ENCODE data around the gene ZNF770. TPM values are rescaled to one million over a fixed set of nuclear protein-coding genes. Genes with fewer than 3 reads are reported as not detected.
A peak's percentile ranks its signal among the peaks of the same experiment; 100 is the strongest.

The ZNF770 gene
- total RNA-seq, 1 donor from 2014 or later = 28.2 TPM

DNA sequence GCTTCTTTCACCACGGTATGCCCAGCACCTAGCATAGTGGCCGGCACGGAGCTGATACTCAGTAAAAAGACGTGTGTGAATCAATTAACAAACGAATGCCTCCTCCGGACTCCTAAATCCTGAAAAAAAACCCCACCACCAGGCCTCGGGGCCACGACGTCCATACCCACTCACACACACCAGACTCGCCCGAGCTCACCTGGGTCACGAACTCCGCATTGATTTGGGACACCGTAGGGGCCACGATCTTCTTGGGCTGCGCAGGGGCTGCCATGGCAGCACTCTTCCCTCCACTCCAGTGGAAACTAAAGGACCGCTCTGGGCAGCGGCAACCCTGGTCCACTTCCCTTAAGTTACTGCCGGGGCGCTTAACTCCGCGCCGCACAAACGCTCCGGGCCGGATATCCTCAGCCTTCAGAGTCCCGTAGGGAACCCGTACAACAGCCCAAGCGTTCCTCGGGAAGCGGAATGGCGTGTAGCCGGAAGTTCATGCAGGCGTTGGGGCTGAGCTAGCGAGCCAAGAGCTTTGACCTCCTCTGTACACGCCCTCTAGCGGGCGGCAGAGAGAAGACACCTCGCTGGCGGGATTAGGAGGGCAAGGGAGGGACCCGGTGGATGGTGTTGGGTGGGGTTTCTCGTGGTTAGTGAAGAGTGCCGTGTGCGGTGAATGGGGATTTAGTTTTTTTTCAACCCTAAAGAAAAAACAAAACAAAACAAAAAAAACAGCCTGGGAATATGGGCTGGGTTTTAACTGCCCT is 18.6 kb downstream of the ZNF770 start, which contains the start of gene AQR:
Gene AQR, minus strand, starts transcription at position 403 of the 758 bp plus-strand sequence. Its CDS starts 129 bp downstream, at position 274.
- Histone ChIP-seq H3K27ac (peak within 1 kb of the TSS; percentile 71), H3K9me3 (no peaks in the 10 kb centered on the region), H3K27me3 (no peaks in the 10 kb centered on the region), H3K4me3 (peak within 1 kb of the TSS; percentile 71 to 90), H3K4me1 (peaks cover 34% of the 10 kb centered on the region), H3K36me3 (no peaks in the 10 kb centered on the region)
- DNase-seq (ENCODE audit: extremely low spot score in 2 of 2) = peak in 1 of 2 donors; percentile 98
- intact Hi-C loops (cut with DNase I) = no loop called here
- TF ChIP-seq, protein P1, sequence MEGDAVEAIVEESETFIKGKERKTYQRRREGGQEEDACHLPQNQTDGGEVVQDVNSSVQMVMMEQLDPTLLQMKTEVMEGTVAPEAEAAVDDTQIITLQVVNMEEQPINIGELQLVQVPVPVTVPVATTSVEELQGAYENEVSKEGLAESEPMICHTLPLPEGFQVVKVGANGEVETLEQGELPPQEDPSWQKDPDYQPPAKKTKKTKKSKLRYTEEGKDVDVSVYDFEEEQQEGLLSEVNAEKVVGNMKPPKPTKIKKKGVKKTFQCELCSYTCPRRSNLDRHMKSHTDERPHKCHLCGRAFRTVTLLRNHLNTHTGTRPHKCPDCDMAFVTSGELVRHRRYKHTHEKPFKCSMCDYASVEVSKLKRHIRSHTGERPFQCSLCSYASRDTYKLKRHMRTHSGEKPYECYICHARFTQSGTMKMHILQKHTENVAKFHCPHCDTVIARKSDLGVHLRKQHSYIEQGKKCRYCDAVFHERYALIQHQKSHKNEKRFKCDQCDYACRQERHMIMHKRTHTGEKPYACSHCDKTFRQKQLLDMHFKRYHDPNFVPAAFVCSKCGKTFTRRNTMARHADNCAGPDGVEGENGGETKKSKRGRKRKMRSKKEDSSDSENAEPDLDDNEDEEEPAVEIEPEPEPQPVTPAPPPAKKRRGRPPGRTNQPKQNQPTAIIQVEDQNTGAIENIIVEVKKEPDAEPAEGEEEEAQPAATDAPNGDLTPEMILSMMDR (IDR thresholded peaks at IDR 0.05) = peak; percentile 19 to 87 (median 79)
- peak; percentile 87 to 94 for TF ChIP-seq POLR2AphosphoS5 (IDR thresholded peaks at IDR 0.05; ENCODE audit: insufficient read depth in 1 of 2, low read depth in 1 of 2)
- peak in 1 of 2 donors; percentile 16 for TF ChIP-seq POLR2A (IDR thresholded peaks at IDR 0.05)

DNA sequence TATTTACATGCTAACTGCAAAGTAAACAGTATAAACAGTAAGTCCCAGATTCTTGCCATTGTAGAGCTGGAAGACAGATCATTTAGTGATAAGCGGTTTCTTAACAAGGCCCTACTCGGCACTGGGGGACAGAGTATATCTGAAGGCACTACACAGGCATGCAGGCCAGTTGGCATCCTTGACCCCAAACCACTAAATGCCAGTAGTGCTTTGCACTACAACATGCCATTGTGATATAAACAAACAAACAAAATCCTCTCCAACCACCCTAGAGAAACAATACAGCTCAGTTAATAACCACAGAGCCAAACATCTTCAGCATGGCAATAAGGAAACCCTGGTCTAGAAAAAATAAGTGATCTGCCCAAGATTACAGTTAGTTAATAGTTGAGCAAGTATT is 23.8 kb downstream of the ZNF770 start:
- intact Hi-C loops (cut with DNase I) = no loop called here
- no peaks in the 10 kb centered on the region for H3K9me3 ChIP-seq
- DNase-seq (ENCODE audit: extremely low spot score in 2 of 2) = no peak
- H3K4me3 ChIP-seq = no peak overlapping the region
- peaks cover 0 to 15% of the 10 kb centered on the region in 2 donors for H3K36me3 ChIP-seq
- no peaks in the 10 kb centered on the region for H3K27me3 ChIP-seq
- TF ChIP-seq POLR2AphosphoS5 (IDR thresholded peaks at IDR 0.05; ENCODE audit: insufficient read depth in 1 of 2, low read depth in 1 of 2) (no peak), POLR2A (IDR thresholded peaks at IDR 0.05) (no peak)
- TF ChIP-seq, protein P1 (IDR thresholded peaks at IDR 0.05) = no peak
- peaks cover 34% of the 10 kb centered on the region for H3K4me1 ChIP-seq
- H3K27ac ChIP-seq = no peak overlapping the region

DNA sequence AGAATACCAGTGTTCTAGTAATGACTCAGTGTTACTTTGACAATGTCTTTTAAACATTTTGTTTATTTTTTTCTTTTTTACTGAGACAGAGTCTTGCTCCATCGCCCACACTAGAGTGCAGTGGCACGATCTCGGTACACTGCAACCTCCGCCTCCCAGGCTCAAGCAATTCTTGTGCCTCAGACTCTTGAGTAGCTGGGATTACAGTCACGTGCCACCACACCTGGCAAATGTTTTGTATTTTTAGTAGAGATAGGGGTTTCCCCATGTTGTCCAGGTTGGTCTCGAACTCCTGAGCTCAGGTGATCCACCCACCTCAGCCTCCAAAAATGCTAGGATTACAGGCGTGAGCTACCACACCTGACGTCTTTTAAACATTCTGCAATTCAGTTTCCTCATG is 34.2 kb downstream of the ZNF770 start:
- H3K4me1 ChIP-seq = peaks cover 5% of the 10 kb centered on the region
- TF ChIP-seq, protein P1 (IDR thresholded peaks at IDR 0.05) = no peak
- no peaks in the 10 kb centered on the region for H3K9me3 ChIP-seq
- no peak overlapping the region for H3K27ac ChIP-seq
- H3K27me3 ChIP-seq = no peaks in the 10 kb centered on the region
- H3K4me3 ChIP-seq = no peak overlapping the region
- no peak for DNase-seq (ENCODE audit: extremely low spot score in 2 of 2)
- intact Hi-C loops (cut with DNase I) = no loop called here
- peaks cover 0 to 9% of the 10 kb centered on the region in 2 donors for H3K36me3 ChIP-seq

DNA sequence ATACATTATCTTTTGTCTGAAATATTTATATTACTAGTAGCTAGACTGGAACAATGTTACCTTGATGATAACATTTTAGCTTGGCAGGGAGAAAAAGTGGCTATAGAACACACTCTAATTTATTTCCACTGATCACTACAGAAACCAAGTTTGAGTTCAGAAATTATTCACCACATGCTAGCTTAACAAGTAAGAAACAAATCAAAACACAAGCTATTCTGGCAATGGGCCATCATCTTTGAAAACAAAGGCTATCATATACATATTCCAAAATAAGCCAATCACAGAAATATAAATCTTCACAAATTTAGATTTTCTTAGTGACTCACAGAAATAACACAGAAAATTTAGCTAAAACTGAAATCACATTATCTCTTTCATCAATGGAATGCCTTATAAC is 35.6 kb downstream of the ZNF770 start:
- no peaks in the 10 kb centered on the region for H3K27me3 ChIP-seq
- intact Hi-C loops (cut with DNase I) = no loop called here
- DNase-seq (ENCODE audit: extremely low spot score in 2 of 2) = no peak
- no peaks in the 10 kb centered on the region for H3K9me3 ChIP-seq
- H3K4me3 ChIP-seq = no peak overlapping the region
- TF ChIP-seq POLR2A (IDR thresholded peaks at IDR 0.05) = no peak
- H3K4me1 ChIP-seq = peaks cover 5% of the 10 kb centered on the region
- no peak overlapping the region for H3K27ac ChIP-seq
- peaks cover 0 to 9% of the 10 kb centered on the region in 2 donors for H3K36me3 ChIP-seq

DNA sequence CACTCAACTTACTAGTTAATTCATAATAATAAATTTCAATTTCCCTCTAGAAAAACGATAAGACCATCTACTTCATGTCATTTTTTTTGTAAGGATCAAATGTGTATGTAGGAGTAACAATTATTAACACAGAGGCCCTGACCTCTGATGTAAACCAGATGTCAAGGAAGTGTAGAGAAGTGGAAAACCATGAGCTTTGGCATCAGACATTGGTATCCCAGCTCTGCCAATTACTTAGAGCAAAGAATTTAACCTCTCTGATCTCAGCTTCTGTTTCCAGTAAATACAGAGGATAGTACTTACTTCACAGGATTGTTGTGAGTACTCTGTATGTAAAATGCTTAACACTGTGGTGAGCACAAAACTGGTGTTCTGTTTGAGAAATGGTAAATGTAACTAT is 36.1 kb downstream of the ZNF770 start:
- no peak for TF ChIP-seq POLR2A (IDR thresholded peaks at IDR 0.05)
- no peak for TF ChIP-seq POLR2AphosphoS5 (IDR thresholded peaks at IDR 0.05; ENCODE audit: insufficient read depth in 1 of 2, low read depth in 1 of 2)
- TF ChIP-seq, protein P1 (IDR thresholded peaks at IDR 0.05) = no peak
- intact Hi-C loops (cut with DNase I) = no loop called here

More for the DNA sequence above, 36.1 kb downstream of the ZNF770 start:
- peaks cover 0 to 9% of the 10 kb centered on the region in 2 donors for H3K36me3 ChIP-seq
- no peaks in the 10 kb centered on the region for H3K27me3 ChIP-seq
- no peak overlapping the region for H3K4me3 ChIP-seq
- no peak for DNase-seq (ENCODE audit: extremely low spot score in 2 of 2)
- no peaks in the 10 kb centered on the region for H3K9me3 ChIP-seq
- H3K4me1 ChIP-seq = peaks cover 5% of the 10 kb centered on the region
- no peak overlapping the region for H3K27ac ChIP-seq

All from vagina (tissue), 2 donors.